ENCODE measurements around the gene SH2D2A. TPM values are rescaled to one million over a fixed set of nuclear protein-coding genes. Genes with fewer than 3 reads are reported as not detected.
"Not testable (repeated sequence)": the region's sequence is repeated elsewhere in the genome, so short reads cannot be mapped to it uniquely, and the experiment has no call there.

SH2D2A gene
- total RNA-seq, 1 donor from 2014 or later = 0.41 TPM

GRCh38 chr1:156776942-156777341 is 39.7 kb downstream of the SH2D2A start:
- no peak for FAIRE-seq
- DNase-seq (ENCODE audit: low spot score in 2 of 2) = no peak

DNA sequence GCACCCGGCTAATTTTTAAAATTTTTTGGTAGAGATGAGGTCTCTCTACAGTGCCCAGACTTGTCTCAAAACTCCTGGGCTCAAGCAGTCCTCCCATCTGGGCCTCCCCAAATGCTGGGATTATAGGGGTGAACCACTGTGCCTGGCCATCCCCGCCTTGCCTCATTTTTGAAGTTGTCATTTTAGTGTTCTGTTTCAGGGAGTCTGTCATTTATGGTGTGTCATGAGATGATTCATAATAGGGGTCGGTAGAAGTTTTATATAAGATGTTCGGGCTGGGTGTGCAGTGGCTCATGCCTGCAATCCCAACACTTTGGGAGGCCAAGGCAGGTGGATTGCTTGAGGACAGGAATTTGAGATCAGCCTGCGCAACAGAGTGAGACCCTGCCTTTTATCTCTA is 40.8 kb downstream of the SH2D2A start:
- FAIRE-seq = no peak

DNA sequence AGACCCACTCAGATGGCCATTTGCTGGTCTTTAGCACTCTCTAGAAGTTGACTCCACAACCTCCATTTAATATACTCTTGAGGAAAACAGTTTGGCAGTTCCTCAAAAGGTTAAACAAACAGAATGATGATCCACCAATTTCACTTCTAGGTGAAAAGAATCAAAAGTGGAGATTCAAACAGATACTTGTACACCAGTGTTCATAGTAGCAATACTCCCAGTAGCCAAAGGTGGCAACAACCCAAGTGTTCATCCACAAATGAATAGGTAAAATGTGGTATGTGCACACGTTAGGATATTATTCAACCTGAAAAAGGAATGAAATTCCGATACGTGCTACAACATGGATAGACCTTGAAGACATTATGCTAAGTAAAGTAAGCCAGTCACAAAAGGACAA is 43.0 kb downstream of the SH2D2A start:
- DNase-seq (ENCODE audit: low spot score in 2 of 2) = no peak
- FAIRE-seq = no peak

More for the DNA sequence above, 40.8 kb downstream of the SH2D2A start:
- DNase-seq (ENCODE audit: low spot score in 2 of 2) = no peak

DNA sequence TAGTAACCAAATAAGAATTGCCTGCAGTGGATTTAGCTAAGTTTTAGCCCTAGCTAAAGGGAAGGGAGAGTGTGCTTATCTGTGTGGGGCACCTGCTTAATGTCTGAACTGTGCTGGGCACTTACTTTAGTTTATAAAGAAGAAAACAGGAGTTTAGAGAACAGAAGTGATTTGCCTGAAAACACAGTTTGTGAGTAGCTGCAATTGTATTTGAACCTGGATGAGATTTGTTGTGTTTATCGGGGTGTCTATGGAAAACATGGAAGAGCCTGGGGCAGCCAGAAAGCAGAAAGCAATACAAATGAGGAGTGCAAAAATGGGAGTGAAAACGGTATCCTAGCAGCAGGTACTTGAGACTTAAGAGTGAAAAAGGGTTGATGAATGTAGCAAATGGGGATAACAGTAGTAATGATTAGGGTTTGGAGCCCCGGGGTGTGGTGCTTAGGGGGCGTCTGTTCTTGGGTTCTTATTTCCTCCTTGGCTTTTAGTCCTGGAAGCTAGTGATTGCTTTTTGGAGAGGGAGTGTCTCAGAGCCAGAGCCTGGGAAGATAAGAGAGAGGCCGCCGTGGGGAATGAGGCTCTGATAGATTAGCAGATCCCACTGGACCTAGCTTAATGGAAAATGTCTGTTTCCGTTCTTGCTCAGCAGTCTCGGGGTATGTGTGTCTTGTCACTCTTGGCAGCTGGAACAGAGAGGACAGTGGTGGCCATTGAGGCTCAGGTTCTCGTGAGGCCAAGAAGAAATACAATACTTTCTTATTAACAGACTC is 43.7 kb downstream of the SH2D2A start:
- FAIRE-seq = no peak
- no peak for DNase-seq (ENCODE audit: low spot score in 2 of 2)

GRCh38 chr1:156772222-156772621 is 44.4 kb downstream of the SH2D2A start:
- DNase-seq (ENCODE audit: low spot score in 2 of 2) (no peak), FAIRE-seq (no peak)

- no peak for DNase-seq (ENCODE audit: low spot score in 2 of 2)
- no peak for FAIRE-seq
Observed at GRCh38 chr1:156768610-156769295, 47.9 kb downstream of the SH2D2A start.

DNA sequence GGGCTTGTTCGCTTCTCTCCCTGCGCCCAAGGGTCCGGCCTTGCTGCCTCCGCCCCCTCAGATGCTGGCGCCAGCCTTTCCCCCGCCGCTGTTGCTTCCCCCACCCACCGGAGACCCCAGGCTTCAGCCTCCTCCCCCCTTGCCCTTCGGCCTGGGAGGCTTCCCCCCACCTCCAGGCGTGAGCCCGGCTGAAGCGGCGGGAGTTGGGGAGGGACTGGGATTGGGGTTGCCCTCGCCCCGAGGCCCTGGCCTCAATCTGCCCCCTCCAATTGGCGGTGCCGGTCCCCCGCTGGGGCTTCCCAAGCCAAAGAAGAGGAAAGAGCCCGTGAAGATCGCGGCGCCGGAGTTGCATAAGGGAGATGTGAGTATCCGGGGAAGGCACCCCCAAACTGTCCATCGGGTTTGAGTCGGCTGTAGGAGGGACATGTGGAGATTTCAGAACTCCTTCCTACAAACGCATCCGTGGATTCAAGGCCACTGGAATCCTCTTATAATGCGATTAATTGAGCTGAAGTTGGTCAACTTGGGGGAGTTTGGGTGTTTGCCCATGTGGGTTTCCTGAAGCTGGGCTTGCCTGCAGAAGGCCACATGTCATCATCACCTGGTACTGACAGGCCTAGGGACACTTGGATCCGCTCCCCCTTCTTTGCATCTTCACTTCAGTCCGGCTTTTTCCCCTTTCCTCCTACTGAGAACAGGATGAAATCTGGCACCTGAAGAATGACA is 48.6 kb downstream of the SH2D2A start:
- FAIRE-seq = no peak
- no peak for DNase-seq (ENCODE audit: low spot score in 2 of 2)

GRCh38 chr1:156767101-156767878 is 49.4 kb downstream of the SH2D2A start, which contains the start of gene PRCC:
TSS of gene PRCC (plus strand) at chr1:156767535. CDS start at chr1:156767772, 237 bp downstream.
- peak; percentile 85 to 88 for DNase-seq (ENCODE audit: low spot score in 2 of 2)
- peak; percentile 94 for FAIRE-seq

- no peak for FAIRE-seq
- no peak for DNase-seq (ENCODE audit: low spot score in 2 of 2)
Observed at GRCh38 chr1:156766298-156767100, 50.1 kb downstream of the SH2D2A start.

- DNase-seq (ENCODE audit: low spot score in 2 of 2) (no peak), FAIRE-seq (no peak)
Observed at GRCh38 chr1:156765666-156766065, 51.0 kb downstream of the SH2D2A start.

- not testable (repeated sequence) for FAIRE-seq; DNase-seq (ENCODE audit: low spot score in 2 of 2)
Observed at GRCh38 chr1:156765136-156765535, 51.5 kb downstream of the SH2D2A start.

DNA sequence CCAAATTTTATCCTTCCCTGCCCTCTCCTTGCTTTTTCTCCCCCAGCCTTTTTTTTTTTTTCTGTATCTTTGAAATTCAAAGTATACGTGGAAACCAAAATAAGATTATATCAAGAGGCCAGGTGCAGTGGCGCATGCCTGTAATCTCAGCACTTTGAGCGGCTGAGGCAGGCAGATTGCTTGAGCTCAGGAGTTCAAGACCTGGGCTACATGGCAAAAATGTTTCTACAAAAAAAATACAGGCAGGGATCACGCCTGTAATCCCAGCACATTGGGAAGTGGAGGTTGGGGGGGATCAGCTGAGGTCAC is 55.9 kb downstream of the SH2D2A start:
- DNase-seq (ENCODE audit: low spot score in 2 of 2) = no peak
- FAIRE-seq = no peak

DNA sequence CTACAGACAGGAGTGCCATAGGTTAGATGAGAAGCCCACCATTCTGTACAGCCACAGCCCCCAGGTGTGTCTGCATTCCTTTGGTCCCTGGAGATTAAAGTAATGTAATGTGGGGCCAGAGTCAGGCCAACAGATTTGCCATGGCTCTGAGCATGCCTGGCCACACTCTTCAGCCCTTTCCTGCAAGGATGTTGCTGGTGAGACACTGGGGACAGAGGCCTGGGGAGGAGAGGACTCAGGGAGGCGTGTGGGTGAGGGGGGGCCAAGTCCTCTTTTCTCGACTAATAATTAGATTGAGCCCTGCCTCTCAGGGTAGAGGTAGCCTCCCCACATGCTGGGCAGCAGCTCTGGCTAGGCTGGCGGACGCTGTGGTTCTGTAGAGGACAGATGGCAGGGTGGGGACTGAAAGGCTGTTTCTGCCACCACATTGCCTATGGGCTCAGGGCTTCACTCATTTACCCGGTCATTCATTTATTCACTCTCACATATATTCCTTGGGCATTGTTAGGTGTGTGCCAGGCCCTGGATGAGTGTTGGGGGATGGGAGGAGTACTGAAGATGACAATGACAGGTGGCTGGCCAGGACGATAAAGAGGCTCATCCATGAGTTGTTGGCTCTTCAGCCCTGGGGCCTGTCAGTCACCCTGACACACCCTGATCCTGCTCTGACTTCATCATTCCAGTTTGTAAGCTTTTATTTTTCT is 56.4 kb downstream of the SH2D2A start:
- FAIRE-seq (no peak), DNase-seq (ENCODE audit: low spot score in 2 of 2) (no peak)

- not testable (repeated sequence) for FAIRE-seq; DNase-seq (ENCODE audit: low spot score in 2 of 2)
Observed at GRCh38 chr1:156757572-156758253, 58.9 kb downstream of the SH2D2A start.

DNA sequence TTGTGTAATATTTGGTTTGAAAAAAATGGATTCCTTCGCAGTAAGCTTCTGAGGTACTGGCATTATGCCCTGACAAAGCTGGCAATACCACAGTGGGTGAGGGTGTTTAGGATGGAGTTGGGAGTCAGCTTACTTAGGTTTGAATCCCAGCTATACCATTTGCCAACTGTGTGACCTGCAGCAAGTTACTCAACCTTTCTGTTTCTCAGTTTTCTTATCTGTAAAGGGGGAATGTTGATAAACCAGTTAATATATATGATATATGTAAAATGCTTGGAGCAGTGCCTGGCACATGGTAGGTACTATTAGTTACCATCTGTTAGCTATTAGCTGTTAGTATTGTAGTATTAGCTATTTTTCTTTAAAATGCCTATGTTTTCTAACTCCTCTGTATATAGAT is 60.3 kb downstream of the SH2D2A start:
- FAIRE-seq = no peak
- no peak for DNase-seq (ENCODE audit: low spot score in 2 of 2)
